Measurements from ENCODE around the gene FBP1.
"Not testable (repeated sequence)": the region's sequence is repeated elsewhere in the genome, so short reads cannot be mapped to it uniquely, and the experiment has no call there.

The FBP1 gene

GRCh38 chr9:94611638-94612068 lies 27.7 kb downstream of the FBP1 start:
- DNase-seq: no peak

DNA sequence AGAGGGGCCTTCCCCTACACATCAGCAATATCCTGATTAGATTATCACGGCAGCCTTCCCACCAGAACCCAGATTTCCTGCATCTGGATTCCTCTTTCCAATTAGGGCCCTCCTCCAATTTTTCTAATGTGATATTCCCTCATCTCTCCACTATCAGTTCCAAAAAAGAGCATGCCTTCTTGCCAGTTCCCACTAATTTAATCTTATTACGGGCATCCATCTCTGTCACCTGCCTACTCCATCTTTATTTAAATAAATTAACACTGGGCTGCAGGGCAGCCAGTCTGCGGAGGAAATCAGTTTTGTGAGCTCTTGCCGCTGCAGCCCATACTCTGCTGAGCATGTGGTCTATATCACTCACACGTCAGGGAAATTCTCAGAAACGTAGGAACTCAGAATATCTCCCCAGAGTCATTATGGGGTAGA lies 29.1 kb downstream of the FBP1 start:
- DNase-seq: no peak

DNA sequence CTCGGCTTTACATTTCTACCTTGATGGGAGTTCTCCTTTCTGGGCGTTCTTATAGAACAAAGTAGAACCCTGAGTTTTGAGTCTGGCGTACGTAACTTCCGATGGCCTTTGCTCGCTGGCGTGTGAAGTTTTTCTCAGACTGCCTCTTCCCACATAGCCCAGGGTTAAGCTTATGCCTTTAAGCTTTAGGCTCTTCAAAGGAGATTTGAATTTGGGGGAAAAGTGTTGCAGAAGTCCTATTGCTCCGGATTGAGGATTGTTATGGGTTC lies 32.0 kb downstream of the FBP1 start:
- DNase-seq: no peak

DNA sequence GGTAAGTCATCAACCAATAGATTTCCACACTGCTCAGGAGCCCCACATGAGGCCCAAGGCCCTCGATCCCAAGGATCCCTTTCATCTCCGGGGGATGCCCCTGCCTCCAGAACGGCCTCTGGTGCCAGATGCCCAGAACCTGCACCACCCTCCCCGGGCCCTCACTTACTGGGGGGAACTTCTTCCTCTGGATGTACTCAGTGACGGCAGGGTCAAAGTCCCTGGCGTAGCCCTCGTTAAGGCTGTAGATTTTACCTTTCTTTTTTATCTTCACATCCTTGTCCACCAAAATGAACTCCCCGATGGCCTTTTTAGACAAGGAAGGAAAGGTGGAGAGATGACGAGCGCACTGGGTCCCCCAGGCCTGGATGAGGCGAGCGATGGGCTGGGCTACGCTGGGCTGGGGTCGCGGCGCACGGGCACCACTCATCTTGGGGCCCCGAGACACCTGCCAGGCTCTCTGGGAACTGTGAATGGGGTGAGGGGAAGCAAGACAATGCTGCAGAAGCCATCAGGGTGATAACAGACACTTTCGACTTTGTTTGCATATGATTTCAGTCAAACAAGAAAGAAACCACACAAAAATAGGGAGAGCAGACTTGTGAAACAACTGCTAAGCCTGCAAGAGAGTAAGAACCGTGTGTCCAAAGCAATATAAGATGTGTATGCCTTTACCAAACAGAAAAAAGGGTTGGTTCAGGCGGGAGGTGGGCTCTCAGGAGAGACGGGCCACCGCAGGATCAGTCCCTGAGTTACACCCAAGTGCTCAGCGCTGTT lies 32.5 kb downstream of the FBP1 start:
- no peak for DNase-seq

DNA sequence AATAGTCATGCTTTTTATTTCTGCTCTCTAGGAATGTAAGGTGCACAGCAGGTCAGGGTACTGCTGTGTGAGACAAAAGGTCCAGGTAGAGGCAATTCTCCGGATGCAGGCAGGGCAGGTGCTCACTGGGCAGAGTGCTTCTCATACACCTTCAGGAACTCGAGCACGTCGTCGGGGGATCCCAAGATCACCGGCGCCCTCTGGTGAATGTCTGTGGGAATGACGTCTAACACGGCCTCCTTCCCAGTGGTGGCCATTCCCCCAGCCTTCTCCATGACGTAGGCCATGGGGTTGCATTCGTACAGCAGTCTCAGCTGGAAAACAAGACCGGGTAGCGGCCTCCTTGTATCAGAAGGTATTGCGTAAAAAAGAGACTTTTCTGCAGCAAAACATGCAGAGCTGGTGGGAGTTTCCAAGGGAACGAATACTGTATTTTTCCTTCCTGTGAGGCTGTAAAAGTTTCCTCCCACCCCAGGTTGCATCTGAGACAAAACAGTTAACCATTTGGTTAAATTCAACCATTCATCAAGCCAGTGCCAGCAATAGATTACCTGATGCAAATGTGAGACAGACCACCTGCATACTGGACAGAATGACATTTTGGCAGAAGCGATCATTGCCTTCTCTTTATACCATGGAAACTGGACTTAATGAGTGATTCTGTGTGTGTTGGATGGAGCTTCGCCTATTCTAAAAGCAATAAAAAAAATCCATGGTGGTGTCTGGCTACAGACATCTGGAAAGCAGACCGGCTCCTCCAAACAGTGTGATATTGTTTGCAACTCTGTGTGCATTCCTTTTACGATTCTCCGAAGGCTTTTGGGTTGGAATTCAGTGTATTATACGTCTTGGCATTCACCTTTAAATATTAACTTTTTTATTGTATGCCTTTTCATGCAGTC lies 35.8 kb downstream of the FBP1 start:
- DNase-seq: peak; percentile 44

DNA sequence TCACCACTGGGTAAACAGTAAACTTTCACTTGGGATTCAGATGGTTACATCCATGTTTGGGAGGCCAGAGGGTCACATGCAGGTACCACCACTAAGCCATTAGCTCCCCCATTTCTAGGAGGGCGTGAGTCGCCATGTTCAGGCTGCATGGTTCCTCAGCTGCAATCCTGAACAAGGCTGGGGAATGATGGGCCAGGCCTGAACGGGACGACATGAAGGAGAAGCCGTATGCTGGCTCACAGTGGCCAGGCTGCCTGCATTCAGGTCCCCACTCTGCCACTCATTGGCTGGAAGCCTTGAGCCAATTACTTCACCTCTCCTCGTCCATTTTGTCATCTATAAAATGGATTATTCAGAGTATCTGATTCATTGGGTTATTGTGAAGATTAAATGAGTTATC lies 36.7 kb downstream of the FBP1 start:
- no peak for DNase-seq

GRCh38 chr9:94600715-94601114 lies 38.6 kb downstream of the FBP1 start:
- DNase-seq: no peak

DNA sequence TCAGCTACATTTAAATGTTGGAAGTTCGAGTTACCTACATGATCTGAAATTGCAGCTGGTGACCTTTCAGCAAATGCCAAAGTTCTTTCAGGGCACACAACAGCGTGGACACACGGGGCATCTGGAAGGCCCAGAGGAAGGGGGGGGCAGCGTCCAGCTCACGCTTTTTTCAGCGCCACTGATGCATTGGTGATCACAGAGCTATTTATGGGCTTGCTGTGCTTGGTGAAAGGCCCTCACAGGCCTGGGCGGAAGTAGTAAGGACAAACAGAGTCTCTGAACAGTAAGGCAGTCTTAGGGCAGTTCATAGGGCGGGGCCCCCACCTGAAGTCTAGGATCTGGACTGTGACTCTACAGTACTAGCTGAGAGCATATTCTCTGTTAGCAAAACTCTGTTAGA lies 39.1 kb downstream of the FBP1 start:
- no peak for DNase-seq

GRCh38 chr9:94599102-94599501 lies 40.2 kb downstream of the FBP1 start:
- DNase-seq: no peak

- DNase-seq: no peak
These were observed 45.6 kb downstream of the FBP1 start, which contains the start of gene FBP2 for GRCh38 chr9:94593459-94594345. Gene FBP2 (minus strand): TSS chr9:94593824. CDS start chr9:94593726, 98 bp downstream.

GRCh38 chr9:94592683-94593082 lies 46.6 kb downstream of the FBP1 start:
- DNase-seq: not testable (repeated sequence)

- no peak for DNase-seq
These were observed 47.4 kb downstream of the FBP1 start for GRCh38 chr9:94591876-94592275.

GRCh38 chr9:94591046-94591545 lies 48.2 kb downstream of the FBP1 start:
- not testable (repeated sequence) for DNase-seq

GRCh38 chr9:94588681-94589080 lies 50.6 kb downstream of the FBP1 start:
- no peak for DNase-seq

DNA sequence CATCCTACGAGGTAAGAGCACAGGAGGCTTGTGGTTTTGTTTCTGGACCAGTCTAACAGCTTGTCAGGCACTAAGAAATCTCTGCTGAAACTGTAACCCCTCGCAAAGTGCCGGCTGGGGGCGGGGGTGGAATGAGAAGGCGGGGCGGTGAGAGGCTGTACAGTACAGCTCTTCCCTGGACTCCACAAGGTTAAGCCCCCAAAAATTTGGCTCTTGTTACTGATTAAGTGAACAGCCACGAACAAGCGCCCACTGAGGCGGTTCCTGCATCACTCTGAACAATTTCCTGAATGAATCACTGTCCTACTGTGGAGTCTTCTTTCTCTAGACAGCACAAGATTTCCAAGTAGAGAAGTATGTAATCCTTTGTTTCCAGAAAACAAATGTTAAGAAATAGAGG lies 52.5 kb downstream of the FBP1 start:
- no peak for DNase-seq

DNA sequence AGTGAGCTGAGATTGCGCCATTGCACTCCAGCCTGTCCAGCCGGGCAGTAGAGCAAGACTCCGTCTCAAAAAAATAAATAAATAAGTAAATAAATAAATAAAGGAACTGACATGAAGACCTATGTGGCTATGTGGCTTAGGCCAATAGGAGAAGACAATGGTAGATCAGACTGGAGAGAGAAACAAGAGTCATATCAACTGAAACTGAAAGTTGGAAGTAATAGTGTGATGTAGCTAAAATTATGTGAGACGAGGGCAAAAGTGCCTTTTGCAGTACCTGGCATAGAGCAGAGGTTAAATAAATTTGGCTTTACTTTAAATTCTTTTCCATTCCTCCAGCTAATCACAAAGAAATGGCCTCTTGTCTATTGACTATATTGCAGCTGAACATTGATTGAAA lies 53.0 kb downstream of the FBP1 start:
- no peak for DNase-seq

DNA sequence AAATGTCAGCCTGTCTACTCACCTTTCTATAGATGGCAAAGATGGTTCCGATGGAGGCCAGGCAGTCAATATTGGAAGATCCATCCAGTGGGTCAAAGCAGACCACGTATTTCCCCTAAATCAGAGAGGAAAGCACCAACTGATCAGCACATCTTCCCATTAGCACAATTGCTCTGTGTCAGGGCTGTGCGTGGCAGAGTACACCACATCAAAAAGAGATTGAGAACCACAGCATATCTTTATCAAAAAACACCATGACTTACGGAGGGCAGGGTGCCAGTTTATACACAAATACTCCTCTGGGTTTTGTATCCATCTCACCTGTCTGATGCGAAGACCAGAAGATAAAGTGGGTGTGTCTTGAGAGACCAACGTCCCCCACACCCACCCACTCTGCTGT lies 54.8 kb downstream of the FBP1 start:
- DNase-seq: no peak

- no peak for DNase-seq
These were observed 57.6 kb downstream of the FBP1 start for GRCh38 chr9:94581728-94582127.

DNA sequence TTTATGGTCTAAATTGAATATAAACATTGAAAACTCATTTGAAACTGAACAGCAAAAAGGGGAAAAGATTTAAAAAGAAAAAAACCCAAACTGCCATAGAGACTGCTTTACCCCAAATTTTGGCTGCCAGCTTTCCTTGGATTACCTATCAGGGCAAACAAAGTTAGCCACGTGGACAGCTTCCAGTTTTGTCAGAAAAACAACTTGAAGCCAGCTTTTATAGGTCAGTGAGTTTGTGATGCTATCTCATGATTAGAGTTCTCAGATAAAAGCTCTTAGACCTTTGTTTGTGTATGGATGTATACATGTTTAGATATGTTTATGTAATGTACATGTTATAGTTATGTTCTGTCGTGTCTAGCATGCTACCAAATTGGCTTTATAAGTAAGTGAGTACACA lies 61.7 kb downstream of the FBP1 start:
- no peak for DNase-seq

GRCh38 chr9:94577036-94577435 lies 62.3 kb downstream of the FBP1 start:
- no peak for DNase-seq

GRCh38 chr9:94576131-94576530 lies 63.2 kb downstream of the FBP1 start:
- no peak for DNase-seq

DNA sequence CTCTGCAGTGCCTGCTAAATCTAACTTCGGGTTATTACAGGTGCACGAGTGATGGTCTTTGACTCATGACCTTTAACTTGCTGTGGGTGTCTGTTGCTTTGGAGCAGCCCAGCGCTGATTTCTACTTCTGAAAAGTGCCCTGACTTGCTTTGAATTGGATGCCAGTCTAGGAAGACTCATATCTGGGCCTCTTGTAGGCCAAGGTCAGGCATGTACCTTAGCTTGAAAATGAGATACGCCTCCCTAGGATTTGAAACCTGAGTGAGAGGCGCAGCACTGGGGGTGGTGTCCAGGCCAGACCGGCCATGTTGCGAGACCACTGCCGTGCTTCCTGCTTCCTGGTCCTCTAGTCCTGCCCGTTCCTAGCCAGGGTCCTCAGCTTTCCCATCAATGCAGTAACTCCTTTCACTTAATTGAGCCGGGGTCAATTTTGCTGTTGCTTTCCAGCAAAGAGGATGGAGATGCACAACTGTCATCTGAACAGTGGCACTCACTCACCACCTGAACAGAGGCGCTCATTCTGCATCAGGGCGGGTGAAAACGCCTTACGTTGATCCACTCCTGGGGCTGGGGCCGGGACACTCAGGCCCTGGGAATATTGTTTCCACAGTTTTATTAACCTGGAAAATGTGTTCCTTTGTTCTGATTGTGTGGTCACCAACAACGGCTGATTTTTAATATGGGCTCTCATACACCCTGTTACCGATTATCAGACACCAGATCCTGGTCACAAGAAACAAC lies 70.2 kb downstream of the FBP1 start:
- no peak for DNase-seq

All from effector CD8-positive, alpha-beta T cell (primary cell).